Measurements from ENCODE around the gene EIF4B.

- TF ChIP-seq CTCF (optimal IDR thresholded peaks at IDR 0.05 in 1 of 3, IDR thresholded peaks at IDR 0.05 in 1 of 3, conservative IDR thresholded peaks at IDR 0.05 in 1 of 3; ENCODE audit: extremely low read depth in 1 of 3, insufficient read depth in 2 of 3, low read length in 3 of 3) (no peak), EZH2 (IDR thresholded peaks at IDR 0.05; ENCODE audit: low read length) (no peak)
Measured at GRCh38 chr12:53048780-53049401, 42.6 kb downstream of the EIF4B start.
